ENCODE measurements around the gene ACSS2.

Gene ACSS2

GRCh38 chr20:34922654-34923381, 46.4 kb downstream of the ACSS2 start:
- no peak overlapping the region for H3K4me3 ChIP-seq (replicated peaks; ENCODE audit: low read depth, low read length)
- DNase-seq (ENCODE audit: low read depth): peak; percentile 87
- no peak for TF ChIP-seq CTCF (IDR thresholded peaks at IDR 0.05; ENCODE audit: low read length, missing control alignments)

DNA sequence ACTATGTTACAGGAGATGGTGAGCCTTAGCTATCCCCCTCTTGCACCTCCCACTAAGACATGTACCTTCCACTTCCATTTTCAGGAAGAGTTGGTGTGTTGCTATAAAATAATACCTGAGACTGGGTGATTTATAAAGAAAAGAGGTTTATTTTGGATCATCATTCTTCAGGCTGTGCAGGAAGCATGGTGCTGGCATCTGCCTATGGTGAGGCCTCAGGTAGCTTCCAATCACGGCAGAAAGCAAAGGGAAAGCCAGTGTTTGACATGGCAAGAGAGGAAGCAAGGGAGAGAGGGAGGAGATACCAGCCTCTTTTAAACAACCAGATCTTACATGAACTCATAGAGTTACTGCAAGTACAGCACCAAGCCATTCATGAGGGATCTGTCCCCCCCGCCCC, 47.0 kb downstream of the ACSS2 start:
- H3K4me3 ChIP-seq (replicated peaks; ENCODE audit: low read depth, low read length): no peak overlapping the region
- no peak for DNase-seq (ENCODE audit: low read depth)
- TF ChIP-seq CTCF (IDR thresholded peaks at IDR 0.05; ENCODE audit: low read length, missing control alignments): no peak

- no peak overlapping the region for H3K4me3 ChIP-seq (replicated peaks; ENCODE audit: low read depth, low read length)
- TF ChIP-seq CTCF (IDR thresholded peaks at IDR 0.05; ENCODE audit: low read length, missing control alignments): no peak
- DNase-seq (ENCODE audit: low read depth): no peak
These were observed 48.9 kb downstream of the ACSS2 start for GRCh38 chr20:34925341-34925740.

GRCh38 chr20:34925981-34926380, 49.6 kb downstream of the ACSS2 start:
- DNase-seq (ENCODE audit: low read depth): no peak
- H3K4me3 ChIP-seq (replicated peaks; ENCODE audit: low read depth, low read length): no peak overlapping the region
- TF ChIP-seq CTCF (IDR thresholded peaks at IDR 0.05; ENCODE audit: low read length, missing control alignments): no peak

DNA sequence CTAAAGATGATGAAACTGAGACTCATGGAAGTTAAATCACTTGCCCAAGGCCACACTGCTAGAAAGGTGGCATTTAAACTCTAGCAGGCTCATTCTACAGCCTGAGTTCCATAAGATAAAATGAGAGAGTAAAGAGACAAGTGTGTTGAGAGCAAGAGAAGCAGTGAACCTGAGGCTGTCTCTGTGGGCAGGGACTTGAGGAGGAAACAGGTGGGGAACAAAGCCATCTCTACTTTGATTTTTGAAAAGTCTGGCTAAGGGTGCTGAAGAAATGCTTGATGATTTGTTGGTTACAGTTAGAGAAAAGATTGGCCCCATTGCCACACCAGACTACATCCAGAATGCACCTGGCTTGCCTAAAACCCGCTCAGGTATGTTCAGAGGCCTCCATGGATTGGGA, 50.2 kb downstream of the ACSS2 start:
- TF ChIP-seq CTCF (IDR thresholded peaks at IDR 0.05; ENCODE audit: low read length, missing control alignments): no peak
- DNase-seq (ENCODE audit: low read depth): no peak
- no peak overlapping the region for H3K4me3 ChIP-seq (replicated peaks; ENCODE audit: low read depth, low read length)

GRCh38 chr20:34927736-34928135, 51.3 kb downstream of the ACSS2 start:
- H3K4me3 ChIP-seq (replicated peaks; ENCODE audit: low read depth, low read length): no peak overlapping the region
- TF ChIP-seq CTCF (IDR thresholded peaks at IDR 0.05; ENCODE audit: low read length, missing control alignments): no peak
- no peak for DNase-seq (ENCODE audit: low read depth)

DNA sequence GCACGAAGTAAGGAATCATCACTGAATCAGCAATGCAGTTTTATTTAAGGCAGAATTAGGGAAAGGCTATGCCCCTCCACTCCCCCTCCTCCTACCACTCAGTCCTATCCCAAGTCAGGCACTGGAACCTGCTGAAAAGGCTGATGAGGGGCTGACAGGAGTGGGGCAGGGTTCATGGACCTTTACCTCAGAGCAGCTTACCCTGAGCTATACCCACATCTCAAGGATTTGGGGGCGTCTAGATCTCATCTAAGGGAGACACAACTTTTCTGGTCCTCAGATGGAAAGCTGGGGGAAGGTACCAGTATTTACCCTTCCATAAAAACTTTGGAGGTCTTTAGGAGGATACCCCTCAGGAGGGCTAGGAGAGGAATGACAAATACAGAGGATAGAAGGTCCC, 52.0 kb downstream of the ACSS2 start:
- DNase-seq (ENCODE audit: low read depth): no peak
- TF ChIP-seq CTCF (IDR thresholded peaks at IDR 0.05; ENCODE audit: low read length, missing control alignments): no peak
- no peak overlapping the region for H3K4me3 ChIP-seq (replicated peaks; ENCODE audit: low read depth, low read length)

All from fibroblast of pulmonary artery (primary cell).